ENCODE data around the gene ICA1.
"Not testable (repeated sequence)": the region's sequence is repeated elsewhere in the genome, so short reads cannot be mapped to it uniquely, and the experiment has no call there.

ICA1 gene

GRCh38 chr7:8260871-8261694, 884 bp downstream of the ICA1 start:
- no peak for DNase-seq

- no peak for DNase-seq
Observed at GRCh38 chr7:8259586-8260222, 2.3 kb downstream of the ICA1 start.

- DNase-seq = no peak
Observed at GRCh38 chr7:8258734-8259133, 3.2 kb downstream of the ICA1 start.

- no peak for DNase-seq
Observed at GRCh38 chr7:8258166-8258565, 3.8 kb downstream of the ICA1 start.

GRCh38 chr7:8255680-8256655, 6.0 kb downstream of the ICA1 start:
- DNase-seq = no peak

GRCh38 chr7:8254667-8255066, 7.3 kb downstream of the ICA1 start:
- no peak for DNase-seq

- no peak for DNase-seq
Observed at GRCh38 chr7:8254215-8254614, 7.8 kb downstream of the ICA1 start.

GRCh38 chr7:8251195-8251594, 10.8 kb downstream of the ICA1 start:
- DNase-seq = no peak

GRCh38 chr7:8250547-8250946, 11.4 kb downstream of the ICA1 start:
- no peak for DNase-seq

- no peak for DNase-seq
Observed at GRCh38 chr7:8249121-8249520, 12.8 kb downstream of the ICA1 start.

- no peak for DNase-seq
Observed at GRCh38 chr7:8246020-8246419, 15.9 kb downstream of the ICA1 start.

GRCh38 chr7:8245032-8245431, 16.9 kb downstream of the ICA1 start:
- DNase-seq = not testable (repeated sequence)

GRCh38 chr7:8243059-8243458, 18.9 kb downstream of the ICA1 start:
- not testable (repeated sequence) for DNase-seq

GRCh38 chr7:8239702-8240362, 22.1 kb downstream of the ICA1 start:
- not testable (repeated sequence) for DNase-seq

GRCh38 chr7:8236780-8237407, 25.1 kb downstream of the ICA1 start:
- DNase-seq = no peak

- DNase-seq = no peak
Observed at GRCh38 chr7:8232999-8233847, 28.7 kb downstream of the ICA1 start.

- DNase-seq = no peak
Observed at GRCh38 chr7:8229927-8230326, 32.0 kb downstream of the ICA1 start.

GRCh38 chr7:8228766-8229674, 32.9 kb downstream of the ICA1 start:
- DNase-seq = no peak

GRCh38 chr7:8228068-8228467, 33.9 kb downstream of the ICA1 start:
- DNase-seq = no peak

GRCh38 chr7:8227261-8227660, 34.7 kb downstream of the ICA1 start:
- DNase-seq = no peak

Data from stimulated activated CD4-positive, alpha-beta T cell treated with anti-CD3 and anti-CD28 coated beads, Interleukin-4, amount 100 ng/mL, for 24 hours (primary cell).